GM21515 (cell line): Measurements from ENCODE around the gene GNAI3.

Experiments
- ATAC-seq: cut with Tn5 transposase; IDR thresholded peaks from one replicate; pipeline ENCODE4 v1.9.1; 2021; ENCODE audit not compliant: unreplicated experiment

Gene GNAI3

GRCh38 chr1:109592916-109593315 is 44.5 kb downstream of the GNAI3 start:
- ATAC-seq, result no peak

- ATAC-seq, result no peak
These were observed 47.1 kb downstream of the GNAI3 start for GRCh38 chr1:109595531-109595930.

GRCh38 chr1:109598156-109598555 is 49.7 kb downstream of the GNAI3 start:
- ATAC-seq, result no peak

GRCh38 chr1:109598655-109599054 is 50.2 kb downstream of the GNAI3 start:
- ATAC-seq, result no peak

GRCh38 chr1:109603229-109603628 is 54.8 kb downstream of the GNAI3 start:
- no peak for ATAC-seq

- ATAC-seq, result no peak
These were observed 57.0 kb downstream of the GNAI3 start for GRCh38 chr1:109605381-109605780.

- ATAC-seq, result no peak
These were observed 61.5 kb downstream of the GNAI3 start for GRCh38 chr1:109609881-109610280.

- no peak for ATAC-seq
These were observed 62.3 kb downstream of the GNAI3 start for GRCh38 chr1:109610609-109611307.

GRCh38 chr1:109611308-109611990 is 63.0 kb downstream of the GNAI3 start:
- no peak for ATAC-seq

GRCh38 chr1:109613361-109614147 is 65.1 kb downstream of the GNAI3 start:
- ATAC-seq, result no peak

GRCh38 chr1:109615879-109616278 is 67.5 kb downstream of the GNAI3 start:
- ATAC-seq, result no peak

- ATAC-seq, result no peak
These were observed 68.0 kb downstream of the GNAI3 start for GRCh38 chr1:109616391-109616790.

GRCh38 chr1:109617291-109617801 is 68.9 kb downstream of the GNAI3 start:
- no peak for ATAC-seq

- no peak for ATAC-seq
These were observed 70.5 kb downstream of the GNAI3 start for GRCh38 chr1:109618661-109619575.

GRCh38 chr1:109619576-109620400 is 71.4 kb downstream of the GNAI3 start, which contains the start of the genes AMPD2 and GNAT2:
Gene AMPD2, plus strand, starts transcription at chr1:109619837. Its CDS starts 1,339 bp downstream, at chr1:109621176.
Gene GNAT2, minus strand, starts transcription at chr1:109619616. Its CDS starts 6,746 bp downstream, at chr1:109612870.
- peak; percentile 48 for ATAC-seq

- ATAC-seq, result no peak
These were observed 72.0 kb downstream of the GNAI3 start for GRCh38 chr1:109620401-109620791.

- peak; percentile 73 for ATAC-seq
These were observed 72.4 kb downstream of the GNAI3 start for GRCh38 chr1:109620841-109621286.

- no peak for ATAC-seq
These were observed 73.1 kb downstream of the GNAI3 start for GRCh38 chr1:109621379-109622136.
